HCT116 (cell line): ENCODE results near the gene FRMD4A. TPM values are rescaled to one million over a fixed set of nuclear protein-coding genes. Genes with fewer than 3 reads are reported as not detected.
A peak's percentile ranks its signal among the peaks of the same experiment; 100 is the strongest.

Source experiments
- ATAC-seq: fragments of 200-7000 bp; cut with Tn5 transposase; 2 replicates; pipeline ENCODE4 v1.9.1; 2020; ENCODE audit warnings: mild to moderate bottlenecking, moderate library complexity
- BruUV-seq: library from RNA; stranded (reverse); fragments of 400-500 nt; replicated peaks from 2 replicates; lab custom pipeline; 2021; lab: Mats Ljungman, UMichigan
- CTCF ChIA-PET: fragments of 300-600 bp; sonication (Branson Sonifier 250); formaldehyde crosslinking; loops from one replicate; lab custom pipeline; 2021; ENCODE audit warnings: antibody characterized with exemption; lab: Charles Lee
- POLR2A ChIA-PET: fragments of 300-600, 350-600 bp; sonication (Branson Sonifier 250); formaldehyde crosslinking; loops from one replicate; lab custom pipeline; 2021; ENCODE audit warnings: antibody characterized with exemption; lab: Charles Lee
- RAD21 ChIA-PET, 2 experiments: fragments of 300-600 bp; sonication (Branson Sonifier 250); formaldehyde crosslinking; loops; one replicate each; lab custom pipeline; 2023; ENCODE audit warnings: low total read pairs in 2 of 2; ENCODE audit not compliant: uncharacterized antibody in 2 of 2, unreplicated experiment in 2 of 2, low non-redundant PET in 1 of 2; lab: Charles Lee
- DNase-seq: peaks from one replicate; pipeline ENCODE4 v3.0.0-alpha.2; 2010; ENCODE audit warnings: low read depth, low spot score
- H2AFZ ChIP-seq: fragments of 200-600 bp; shearing (Covaris generic), sonication (generic); 2 replicates; pipeline ENCODE4 v1.6.1; 2017; ENCODE audit warnings: low read depth, mixed run types, mixed read lengths, antibody characterized with exemption, low read length; ENCODE audit not compliant: poor library complexity, severe bottlenecking
- H3K27ac ChIP-seq: 2 replicates; pipeline ENCODE4 v1.5.1; 2012; ENCODE audit warnings: low read depth, low read length
- H3K27me3 ChIP-seq: fragments of 200-600 bp; sonication (generic); 2 replicates; pipeline ENCODE4 v1.6.1; 2016; ENCODE audit warnings: mixed run types, low read length, mixed read lengths; ENCODE audit not compliant: insufficient read depth
- H3K36me3 ChIP-seq, 2 experiments: fragments of 200-500 bp in 1 of 2; fragments of 200-600 bp in 1 of 2; sonication (Bioruptor generic) in 1 of 2; sonication (generic) in 1 of 2; 2 replicates each; pipeline versions ENCODE4 v1.5.1 to v1.6.1; 2014 to 2016; ENCODE audit warnings: low read length in 2 of 2, inconsistent platforms in 1 of 2, mixed read lengths in 1 of 2, mixed run types in 1 of 2; ENCODE audit not compliant: insufficient read depth in 2 of 2, control insufficient read depth in 1 of 2
- H3K4me1 ChIP-seq, 2 experiments: fragments of 200-600 bp in 1 of 2; sonication (generic) in 1 of 2; 2 replicates each; pipeline versions ENCODE4 v1.5.1 to v1.6.1; 2012 to 2017; ENCODE audit warnings: low read length in 2 of 2, inconsistent platforms in 1 of 2, mild to moderate bottlenecking in 1 of 2, mixed read lengths in 1 of 2, mixed run types in 1 of 2, moderate library complexity in 1 of 2; ENCODE audit not compliant: insufficient read depth in 2 of 2, control insufficient read depth in 1 of 2
- H3K4me2 ChIP-seq: fragments of 200-600 bp; sonication (generic); 2 replicates; pipeline ENCODE4 v1.6.1; 2017; ENCODE audit warnings: mixed run types, low read length, mixed read lengths
- H3K4me3 ChIP-seq, 2 experiments: fragments of 200-600 bp in 1 of 2; sonication (generic) in 1 of 2; replicated peaks in 1 of 2; 2 replicates each; pipeline ENCODE4 v1.5.1; 2011 to 2016; ENCODE audit warnings: low read length in 2 of 2, control low read depth in 1 of 2, low read depth in 1 of 2, mild to moderate bottlenecking in 1 of 2, mixed read lengths in 1 of 2, mixed run types in 1 of 2
- H3K79me2 ChIP-seq: fragments of 200-600 bp; sonication (generic); 2 replicates; pipeline ENCODE4 v1.6.1; 2017; ENCODE audit warnings: mild to moderate bottlenecking, mixed run types, low read length, moderate library complexity, mixed read lengths; ENCODE audit not compliant: insufficient read depth
- H3K9ac ChIP-seq: fragments of 200-600 bp; sonication (generic); 2 replicates; pipeline ENCODE4 v1.6.1; 2016; ENCODE audit warnings: low read length, mixed read lengths
- H3K9me2 ChIP-seq: fragments of 200-600 bp; sonication (generic), shearing (Covaris generic); 2 replicates; pipeline ENCODE4 v1.6.1; 2017; ENCODE audit warnings: mixed run types, mild to moderate bottlenecking, moderate library complexity; ENCODE audit not compliant: insufficient read depth
- H3K9me3 ChIP-seq, 2 experiments: fragments of 200-500 bp in 1 of 2; fragments of 200-600 bp in 1 of 2; sonication (Bioruptor generic) in 1 of 2; sonication (generic) in 1 of 2; 2 replicates each; pipeline ENCODE4 v1.6.1; 2014 to 2017; ENCODE audit warnings: low read length in 2 of 2, mixed read lengths in 2 of 2, inconsistent platforms in 1 of 2, low read depth in 1 of 2, mild to moderate bottlenecking in 1 of 2, mixed run types in 1 of 2, moderate library complexity in 1 of 2; ENCODE audit not compliant: control insufficient read depth in 1 of 2, insufficient read depth in 1 of 2
- H4K20me1 ChIP-seq: fragments of 200-600 bp; sonication (generic), shearing (Covaris generic); 2 replicates; pipeline ENCODE4 v1.6.1; 2017; ENCODE audit warnings: mixed run types, mild to moderate bottlenecking, moderate library complexity; ENCODE audit not compliant: insufficient read depth
- ATF3 ChIP-seq: IDR thresholded peaks from 2 replicates; pipeline ENCODE4 v1.6.1; 2012
- CEBPB ChIP-seq: IDR thresholded peaks from 2 replicates; pipeline ENCODE4 v1.6.1; 2012; ENCODE audit warnings: low read depth
- EGR1 ChIP-seq: IDR thresholded peaks from 2 replicates; pipeline ENCODE4 v1.6.1; 2012; ENCODE audit warnings: low read depth
- ELF1 ChIP-seq: IDR thresholded peaks from 2 replicates; pipeline ENCODE4 v1.6.1; 2012; ENCODE audit warnings: low read depth, borderline replicate concordance
- JUND ChIP-seq: IDR thresholded peaks from 2 replicates; pipeline ENCODE4 v1.6.1; 2012
- SIN3A ChIP-seq: IDR thresholded peaks from 2 replicates; pipeline ENCODE4 v1.6.1; 2012; ENCODE audit warnings: low read depth
- SP1 ChIP-seq: IDR thresholded peaks from 2 replicates; pipeline ENCODE4 v1.6.1; 2012; ENCODE audit warnings: low read depth
- SRF ChIP-seq: IDR thresholded peaks from 2 replicates; pipeline ENCODE4 v1.6.1; 2012; ENCODE audit warnings: low read depth
- ZBTB33 ChIP-seq: IDR thresholded peaks from 2 replicates; pipeline ENCODE4 v1.6.1; 2011; ENCODE audit warnings: mild to moderate bottlenecking, low read length, moderate library complexity; ENCODE audit not compliant: insufficient replicate concordance; ENCODE audit errors: extremely low read depth
- ZFX ChIP-seq: fragments of 450-650 bp; IDR thresholded peaks from 2 replicates; pipeline ENCODE4 v1.6.1; 2017
- intact Hi-C: fragments of 100-400 bp; cut with micrococcal nuclease; formaldehyde crosslinking; loops from 2 replicates; pipeline ENCODE4 v1.10.0; 2022
- total RNA-seq: library from RNA; stranded (reverse); gene quantifications from one replicate; pipeline ENCODE4 v1.2.1, GENCODE V29; 2021; ENCODE audit not compliant: unreplicated experiment
- TF ChIP-seq, protein P1 (sequence below), 3 experiments: fragments of 200-600 bp in 1 of 3; sonication (generic) in 1 of 3; IDR thresholded peaks in 2 of 3; conservative IDR thresholded peaks in 1 of 3; 2 replicates each; pipeline ENCODE4 v1.5.1; 2012 to 2017; ENCODE audit warnings: low read depth in 2 of 3, low read length in 2 of 3, antibody characterized with exemption in 1 of 3, borderline replicate concordance in 1 of 3, control low read depth in 1 of 3, mild to moderate bottlenecking in 1 of 3, mixed read lengths in 1 of 3, mixed run types in 1 of 3, moderate library complexity in 1 of 3; ENCODE audit not compliant: insufficient read depth in 1 of 3
- TF ChIP-seq, protein P2 (sequence below): IDR thresholded peaks from 2 replicates; pipeline ENCODE4 v1.6.1; 2012

The FRMD4A gene
- total RNA-seq, 1 experiment from 2014 or later = 0.20 TPM

- DNase-seq = no peak
- ChIA-PET RAD21 (no interaction called here), POLR2A (no interaction called here), CTCF (no interaction called here)
- no peaks in the 10 kb centered on the region for H3K9me2 ChIP-seq
- no TSS peak for BruUV-seq
- no peaks in the 10 kb centered on the region for H3K9me3 ChIP-seq
- no peak overlapping the region for H3K9ac ChIP-seq
- no peak overlapping the region for H3K4me3 ChIP-seq
- H3K27ac ChIP-seq = no peak overlapping the region
- H4K20me1 ChIP-seq = no peaks in the 10 kb centered on the region
- intact Hi-C loops = no loop called here
- H3K4me2 ChIP-seq = no peak overlapping the region
- H3K27me3 ChIP-seq = no peaks in the 10 kb centered on the region
- no peak for ATAC-seq
- H2AFZ ChIP-seq = no peak overlapping the region
- no peaks in the 10 kb centered on the region for H3K79me2 ChIP-seq
- H3K4me1 ChIP-seq = peaks cover 18 to 19% of the 10 kb centered on the region in 2 experiments
- TF ChIP-seq, protein P1, sequence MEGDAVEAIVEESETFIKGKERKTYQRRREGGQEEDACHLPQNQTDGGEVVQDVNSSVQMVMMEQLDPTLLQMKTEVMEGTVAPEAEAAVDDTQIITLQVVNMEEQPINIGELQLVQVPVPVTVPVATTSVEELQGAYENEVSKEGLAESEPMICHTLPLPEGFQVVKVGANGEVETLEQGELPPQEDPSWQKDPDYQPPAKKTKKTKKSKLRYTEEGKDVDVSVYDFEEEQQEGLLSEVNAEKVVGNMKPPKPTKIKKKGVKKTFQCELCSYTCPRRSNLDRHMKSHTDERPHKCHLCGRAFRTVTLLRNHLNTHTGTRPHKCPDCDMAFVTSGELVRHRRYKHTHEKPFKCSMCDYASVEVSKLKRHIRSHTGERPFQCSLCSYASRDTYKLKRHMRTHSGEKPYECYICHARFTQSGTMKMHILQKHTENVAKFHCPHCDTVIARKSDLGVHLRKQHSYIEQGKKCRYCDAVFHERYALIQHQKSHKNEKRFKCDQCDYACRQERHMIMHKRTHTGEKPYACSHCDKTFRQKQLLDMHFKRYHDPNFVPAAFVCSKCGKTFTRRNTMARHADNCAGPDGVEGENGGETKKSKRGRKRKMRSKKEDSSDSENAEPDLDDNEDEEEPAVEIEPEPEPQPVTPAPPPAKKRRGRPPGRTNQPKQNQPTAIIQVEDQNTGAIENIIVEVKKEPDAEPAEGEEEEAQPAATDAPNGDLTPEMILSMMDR (IDR thresholded peaks at IDR 0.05 in 2 of 3, conservative IDR thresholded peaks at IDR 0.05 in 1 of 3; ENCODE audit: borderline replicate concordance in 1 of 3, insufficient read depth in 1 of 3, low read depth in 2 of 3, low read length in 2 of 3) = no peak
- TF ChIP-seq SRF (no peak), JUND (no peak), ZFX (no peak)
- TF ChIP-seq, all 23 proteins: peak for 0
- H3K36me3 ChIP-seq = no peaks in the 10 kb centered on the region
Observed at GRCh38 chr10:13867822-13868221, 462.9 kb downstream of the FRMD4A start.

DNA sequence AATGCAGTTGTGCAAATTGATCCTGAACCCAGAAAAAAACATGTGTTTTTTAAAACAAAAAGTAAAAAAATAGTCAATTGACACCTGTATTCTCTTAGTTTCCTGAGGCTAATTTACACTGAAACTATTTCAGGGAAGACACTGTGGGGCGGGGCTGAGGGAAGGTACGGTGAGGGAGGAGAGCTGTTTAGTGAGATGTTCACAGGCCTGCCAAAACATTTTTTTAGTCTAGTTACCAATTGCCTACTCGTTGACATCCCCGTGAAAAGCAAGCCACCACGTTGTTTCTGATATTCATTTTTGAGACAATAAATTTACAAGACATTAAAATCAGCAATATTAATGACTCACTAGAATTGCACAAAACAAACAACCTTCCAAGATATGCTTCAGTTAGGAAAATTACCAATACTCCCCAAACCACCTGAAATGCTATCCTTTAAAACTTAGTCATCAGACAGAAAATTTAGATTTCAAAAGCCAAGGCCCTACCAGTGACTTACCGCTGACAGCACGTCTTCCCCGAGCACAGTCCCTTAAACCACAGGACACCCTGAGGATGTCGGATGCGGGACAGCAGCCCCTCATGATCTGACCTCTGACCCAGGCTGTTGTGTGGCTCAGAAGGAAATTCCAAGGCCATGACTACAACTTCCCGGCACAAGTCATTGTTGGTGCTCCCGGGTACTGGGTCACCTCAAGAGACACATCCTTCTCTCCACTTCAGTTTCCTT, 464.8 kb downstream of the FRMD4A start:
- peak overlapping the region; percentile 75 for H2AFZ ChIP-seq
- no peaks in the 10 kb centered on the region for H4K20me1 ChIP-seq
- ChIA-PET POLR2A (no interaction called here), CTCF (no interaction called here), RAD21 (no interaction called here)
- peak; percentile 21 for DNase-seq
- intact Hi-C loops = no loop called here
- no peaks in the 10 kb centered on the region for H3K9me3 ChIP-seq
- H3K4me1 ChIP-seq = peaks cover 18 to 19% of the 10 kb centered on the region in 2 experiments
- H3K4me3 ChIP-seq = peak overlapping the region; percentile 13 to 47
- H3K4me2 ChIP-seq = peak overlapping the region; percentile 84
- no peaks in the 10 kb centered on the region for H3K36me3 ChIP-seq
- peak overlapping the region; percentile 23; the same call in 1 of the 2 replicates for H3K27ac ChIP-seq
- H3K79me2 ChIP-seq = no peaks in the 10 kb centered on the region
- peak; percentile 91 for ATAC-seq
- H3K9me2 ChIP-seq = no peaks in the 10 kb centered on the region
- H3K27me3 ChIP-seq = no peaks in the 10 kb centered on the region
- BruUV-seq = no TSS peak
- peak overlapping the region; percentile 13; the same call in 1 of the 2 replicates for H3K9ac ChIP-seq
- TF ChIP-seq SP1 (peak; percentile 58; the same call in 1 of the 2 replicates), CEBPB (no peak), JUND (peak; percentile 57), ELF1 (no peak), ZBTB33 (no peak), ATF3 (no peak), EGR1 (no peak), SIN3A (no peak), SRF (no peak)
- TF ChIP-seq, protein P1 (IDR thresholded peaks at IDR 0.05 in 2 of 3, conservative IDR thresholded peaks at IDR 0.05 in 1 of 3; ENCODE audit: borderline replicate concordance in 1 of 3, insufficient read depth in 1 of 3, low read depth in 2 of 3, low read length in 2 of 3) = no peak
- TF ChIP-seq, protein P2, sequence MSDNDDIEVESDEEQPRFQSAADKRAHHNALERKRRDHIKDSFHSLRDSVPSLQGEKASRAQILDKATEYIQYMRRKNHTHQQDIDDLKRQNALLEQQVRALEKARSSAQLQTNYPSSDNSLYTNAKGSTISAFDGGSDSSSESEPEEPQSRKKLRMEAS = peak; percentile 30; the same call in 1 of the 2 replicates
